Caco-2 (cell line): ENCODE data around the gene CAP2. TPM values are rescaled to one million over a fixed set of nuclear protein-coding genes. Genes with fewer than 3 reads are reported as not detected.
"Not testable (repeated sequence)": the region's sequence is repeated elsewhere in the genome, so short reads cannot be mapped to it uniquely, and the experiment has no call there.

Experiments
- BruUV-seq: library from RNA; stranded (reverse); fragments of 400-500 nt; replicated peaks from 2 replicates; lab custom pipeline; 2021; lab: Mats Ljungman, UMichigan
- CTCF ChIA-PET: fragments of 300-600 bp; sonication (Branson Sonifier 250); formaldehyde crosslinking; loops from one replicate; lab custom pipeline; 2022; ENCODE audit warnings: antibody characterized with exemption; lab: Charles Lee
- POLR2A ChIA-PET: fragments of 300-600 bp; sonication (Branson Sonifier 250); formaldehyde crosslinking; loops from one replicate; lab custom pipeline; 2022; ENCODE audit warnings: antibody characterized with exemption; lab: Charles Lee
- DNase-seq, 2 experiments: peaks; one replicate each; pipeline versions ENCODE4 v3.0.0 to v3.0.0-alpha.2; 2020 to 2022
- H3K27me3 ChIP-seq: replicated peaks from 2 replicates; pipeline ENCODE4 v1.6.0; 2011; ENCODE audit warnings: low read length; ENCODE audit not compliant: control insufficient read depth, insufficient read depth
- H3K36me3 ChIP-seq: 2 replicates; pipeline ENCODE4 v1.5.1; 2011; ENCODE audit warnings: low read length; ENCODE audit not compliant: control insufficient read depth, insufficient read depth
- H3K4me1 ChIP-seq: fragments of 250-450 bp; sonication (Bioruptor Pico); 2 replicates; pipeline ENCODE4 v1.5.1; 2020; ENCODE audit warnings: mild to moderate bottlenecking
- H3K4me3 ChIP-seq: 2 replicates; pipeline ENCODE4 v1.5.1; 2011; ENCODE audit warnings: low read depth, mild to moderate bottlenecking, control low read depth, low read length
- H3K9me3 ChIP-seq: fragments of 250-450 bp; sonication (Bioruptor Pico); 2 replicates; pipeline ENCODE4 v1.5.1; 2020; ENCODE audit warnings: mild to moderate bottlenecking, moderate library complexity
- H3K27ac Mint-ChIP-seq: one replicate; pipeline ENCODE4 v1.8.0; 2022; ENCODE audit warnings: mixed read lengths; ENCODE audit not compliant: unreplicated experiment
- H3K27me3 Mint-ChIP-seq: one replicate; pipeline ENCODE4 v1.8.0; 2022; ENCODE audit warnings: mixed read lengths; ENCODE audit not compliant: insufficient read depth, unreplicated experiment
- H3K36me3 Mint-ChIP-seq: one replicate; pipeline ENCODE4 v1.8.0; 2022; ENCODE audit warnings: mild to moderate bottlenecking, mixed read lengths; ENCODE audit not compliant: insufficient read depth, unreplicated experiment
- H3K4me1 Mint-ChIP-seq: one replicate; pipeline ENCODE4 v1.8.0; 2022; ENCODE audit warnings: low read depth, mixed read lengths; ENCODE audit not compliant: unreplicated experiment
- H3K4me3 Mint-ChIP-seq: one replicate; pipeline ENCODE4 v1.8.0; 2022; ENCODE audit warnings: mild to moderate bottlenecking, moderate library complexity, mixed read lengths; ENCODE audit not compliant: unreplicated experiment
- H3K9me3 Mint-ChIP-seq: one replicate; pipeline ENCODE4 v1.8.0; 2022; ENCODE audit warnings: mixed read lengths; ENCODE audit not compliant: unreplicated experiment
- intact Hi-C: fragments of 100-400 bp; cut with micrococcal nuclease; formaldehyde crosslinking; loops from one replicate; pipeline ENCODE4 v1.10.0; 2022; ENCODE audit not compliant: unreplicated experiment
- total RNA-seq: library from RNA; stranded (reverse); gene quantifications from 2 replicates; pipeline ENCODE4 v1.2.3, GENCODE V29; 2022
- TF ChIP-seq, protein P1 (sequence below), 2 experiments: fragments of 200-600 bp in 1 of 2; IDR thresholded peaks; 1 replicate in 1 of 2; 2 replicates in 1 of 2; pipeline versions ENCODE4 v1.5.1 to v1.8.0; 2011 to 2022; ENCODE audit warnings: antibody characterized with exemption in 1 of 2, control low read depth in 1 of 2, inconsistent platforms in 1 of 2, low read depth in 1 of 2, low read length in 1 of 2, mild to moderate bottlenecking in 1 of 2, moderate library complexity in 1 of 2; ENCODE audit not compliant: insufficient read depth in 1 of 2, severe bottlenecking in 1 of 2, unreplicated experiment in 1 of 2

The CAP2 gene
- total RNA-seq, 1 experiment from 2014 or later, result 8.9 TPM

DNA sequence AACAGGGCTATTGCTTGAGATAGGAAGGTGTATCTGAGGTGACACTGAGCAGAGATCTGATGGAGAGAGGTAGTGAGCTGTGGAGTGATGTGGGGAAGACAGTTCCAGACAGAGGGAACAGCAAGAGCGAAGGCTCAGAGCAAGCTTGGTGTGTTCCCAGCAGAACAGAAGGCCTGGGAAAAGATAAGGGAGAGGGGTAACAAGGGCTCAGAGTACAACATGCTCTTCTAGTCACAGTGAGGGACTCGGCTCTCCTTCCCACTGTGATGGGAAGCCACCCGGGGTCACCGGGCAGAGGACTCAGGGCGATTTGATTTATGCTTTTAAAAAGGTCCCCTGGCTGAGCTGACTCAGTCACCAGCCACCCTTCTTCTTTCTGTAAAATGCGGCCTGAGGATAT lies 33.7 kb downstream of the CAP2 start:
- Histone ChIP-seq H3K27me3 (no peaks in the 10 kb centered on the region), H3K4me3 (no peak overlapping the region), H3K9me3 (no peaks in the 10 kb centered on the region), H3K4me1 (no peaks in the 10 kb centered on the region), H3K36me3 (no peaks in the 10 kb centered on the region)
- intact Hi-C loops, result no loop called here
- TF ChIP-seq, protein P1, sequence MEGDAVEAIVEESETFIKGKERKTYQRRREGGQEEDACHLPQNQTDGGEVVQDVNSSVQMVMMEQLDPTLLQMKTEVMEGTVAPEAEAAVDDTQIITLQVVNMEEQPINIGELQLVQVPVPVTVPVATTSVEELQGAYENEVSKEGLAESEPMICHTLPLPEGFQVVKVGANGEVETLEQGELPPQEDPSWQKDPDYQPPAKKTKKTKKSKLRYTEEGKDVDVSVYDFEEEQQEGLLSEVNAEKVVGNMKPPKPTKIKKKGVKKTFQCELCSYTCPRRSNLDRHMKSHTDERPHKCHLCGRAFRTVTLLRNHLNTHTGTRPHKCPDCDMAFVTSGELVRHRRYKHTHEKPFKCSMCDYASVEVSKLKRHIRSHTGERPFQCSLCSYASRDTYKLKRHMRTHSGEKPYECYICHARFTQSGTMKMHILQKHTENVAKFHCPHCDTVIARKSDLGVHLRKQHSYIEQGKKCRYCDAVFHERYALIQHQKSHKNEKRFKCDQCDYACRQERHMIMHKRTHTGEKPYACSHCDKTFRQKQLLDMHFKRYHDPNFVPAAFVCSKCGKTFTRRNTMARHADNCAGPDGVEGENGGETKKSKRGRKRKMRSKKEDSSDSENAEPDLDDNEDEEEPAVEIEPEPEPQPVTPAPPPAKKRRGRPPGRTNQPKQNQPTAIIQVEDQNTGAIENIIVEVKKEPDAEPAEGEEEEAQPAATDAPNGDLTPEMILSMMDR (IDR thresholded peaks at IDR 0.05; ENCODE audit: insufficient read depth in 1 of 2, low read depth in 1 of 2, low read length in 1 of 2, severe bottlenecking in 1 of 2, unreplicated experiment in 1 of 2), result no peak
- no TSS peak for BruUV-seq
- POLR2A ChIA-PET, result no interaction called here
- H3K4me1 Mint-ChIP-seq, result no peaks in the 10 kb centered on the region
- H3K4me3 Mint-ChIP-seq, result no peak overlapping the region
- DNase-seq, result no peak
- H3K36me3 Mint-ChIP-seq, result no peaks in the 10 kb centered on the region
- H3K9me3 Mint-ChIP-seq, result no peaks in the 10 kb centered on the region
- no peaks in the 10 kb centered on the region for H3K27me3 Mint-ChIP-seq
- H3K27ac Mint-ChIP-seq, result no peak overlapping the region
- CTCF ChIA-PET, result interaction anchor here (0.6 kb wide), 1 partner anchor 145 kb away, joined by 8 read pairs; no protein-coding TSS in a partner anchor

DNA sequence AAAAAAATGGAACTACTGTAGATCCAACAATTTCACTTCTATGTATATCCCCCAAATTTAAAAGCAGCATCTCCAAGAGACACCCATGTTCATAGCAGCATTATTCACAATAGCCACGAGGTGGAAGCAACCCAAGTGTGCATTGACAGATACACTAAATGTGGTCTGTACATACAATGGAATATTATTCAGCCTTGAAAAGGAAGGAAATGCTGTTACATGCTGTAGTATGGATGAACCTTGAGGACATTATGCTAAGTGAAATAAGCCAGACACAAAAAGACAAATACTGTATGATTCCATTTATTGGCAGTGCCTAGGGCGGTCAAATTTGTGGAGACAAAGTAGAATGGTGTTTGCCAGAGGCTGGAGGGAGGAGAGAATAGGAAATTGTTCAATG lies 34.2 kb downstream of the CAP2 start:
- no peaks in the 10 kb centered on the region for H3K4me1 Mint-ChIP-seq
- H3K9me3 ChIP-seq, result no peaks in the 10 kb centered on the region
- POLR2A ChIA-PET, result no interaction called here
- no peak overlapping the region for H3K4me3 ChIP-seq
- H3K36me3 Mint-ChIP-seq, result no peaks in the 10 kb centered on the region
- CTCF ChIA-PET, result no interaction called here
- no TSS peak for BruUV-seq
- no peak overlapping the region for H3K27ac Mint-ChIP-seq
- TF ChIP-seq, protein P1 (IDR thresholded peaks at IDR 0.05; ENCODE audit: insufficient read depth in 1 of 2, low read depth in 1 of 2, low read length in 1 of 2, severe bottlenecking in 1 of 2, unreplicated experiment in 1 of 2), result no peak
- DNase-seq, result no peak
- H3K4me1 ChIP-seq, result no peaks in the 10 kb centered on the region
- no peaks in the 10 kb centered on the region for H3K27me3 Mint-ChIP-seq
- intact Hi-C loops, result no loop called here
- no peak overlapping the region for H3K4me3 Mint-ChIP-seq
- no peaks in the 10 kb centered on the region for H3K9me3 Mint-ChIP-seq
- H3K27me3 ChIP-seq, result no peaks in the 10 kb centered on the region
- H3K36me3 ChIP-seq, result no peaks in the 10 kb centered on the region

DNA sequence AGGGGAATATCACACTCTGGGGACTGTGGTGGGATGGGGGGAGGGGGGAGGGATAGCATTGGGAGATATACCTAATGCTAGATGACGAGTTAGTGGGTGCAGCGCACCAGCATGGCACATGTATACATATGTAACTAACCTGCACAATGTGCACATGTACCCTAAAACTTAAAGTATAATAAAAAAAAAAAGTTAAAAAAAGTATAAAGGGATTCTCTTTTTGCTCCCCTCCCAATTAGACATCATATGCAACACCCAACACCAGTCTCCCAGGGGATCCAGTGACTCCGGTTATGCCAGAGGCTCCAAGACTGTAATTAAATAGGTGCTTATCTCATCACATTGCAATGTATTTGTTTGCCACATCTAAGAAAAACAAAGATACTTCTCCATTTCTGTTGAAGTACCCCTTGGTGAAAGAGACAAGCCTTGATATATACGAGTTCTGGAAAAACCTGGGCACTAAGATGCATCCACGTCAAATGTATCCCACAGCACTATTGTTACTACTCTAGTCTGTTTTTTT lies 35.3 kb downstream of the CAP2 start:
- BruUV-seq, H3K36me3 Mint-ChIP-seq, intact Hi-C loops, H3K27ac Mint-ChIP-seq, H3K27me3 ChIP-seq, H3K9me3 ChIP-seq, H3K4me3 Mint-ChIP-seq, CTCF ChIA-PET, H3K4me1 ChIP-seq, POLR2A ChIA-PET, H3K27me3 Mint-ChIP-seq, H3K4me3 ChIP-seq, H3K9me3 Mint-ChIP-seq, H3K36me3 ChIP-seq, H3K4me1 Mint-ChIP-seq, DNase-seq: not testable (repeated sequence)
